GM18517 (cell line): ENCODE measurements around the gene VASN.
"Not testable (repeated sequence)": the region's sequence is repeated elsewhere in the genome, so short reads cannot be mapped to it uniquely, and the experiment has no call there.

Experiments
- ATAC-seq: cut with Tn5 transposase; IDR thresholded peaks from one replicate; pipeline ENCODE4 v1.9.1; 2021; ENCODE audit warnings: mild to moderate bottlenecking, moderate library complexity; ENCODE audit not compliant: unreplicated experiment

VASN gene

GRCh38 chr16:4383591-4384444 lies 12.2 kb downstream of the VASN start:
- ATAC-seq = no peak

GRCh38 chr16:4384509-4384942 lies 12.9 kb downstream of the VASN start:
- ATAC-seq = no peak

- no peak for ATAC-seq
Observed at GRCh38 chr16:4385066-4385788, 13.6 kb downstream of the VASN start.

- ATAC-seq = no peak
Observed at GRCh38 chr16:4385789-4386450, 14.3 kb downstream of the VASN start.

GRCh38 chr16:4386451-4386805 lies 14.8 kb downstream of the VASN start:
- no peak for ATAC-seq

GRCh38 chr16:4386951-4387565 lies 15.4 kb downstream of the VASN start:
- no peak for ATAC-seq

GRCh38 chr16:4387781-4388180 lies 16.1 kb downstream of the VASN start:
- ATAC-seq = no peak

- no peak for ATAC-seq
Observed at GRCh38 chr16:4388271-4389021, 16.8 kb downstream of the VASN start.

- ATAC-seq = no peak
Observed at GRCh38 chr16:4389051-4389955, 17.7 kb downstream of the VASN start.

- ATAC-seq = no peak
Observed at GRCh38 chr16:4390266-4391260, 18.9 kb downstream of the VASN start.

- no peak for ATAC-seq
Observed at GRCh38 chr16:4391631-4392381, 20.2 kb downstream of the VASN start.

GRCh38 chr16:4392382-4393239 lies 21.0 kb downstream of the VASN start:
- ATAC-seq = no peak

GRCh38 chr16:4393240-4393600 lies 21.6 kb downstream of the VASN start:
- no peak for ATAC-seq

GRCh38 chr16:4393850-4394249 lies 22.2 kb downstream of the VASN start:
- not testable (repeated sequence) for ATAC-seq

GRCh38 chr16:4395055-4395726 lies 23.5 kb downstream of the VASN start:
- ATAC-seq = no peak
